GM23248 (cell line): ENCODE data around the gene C17orf113.

Source experiments
- EZH2 ChIP-seq: fragments of 200-600 bp; sonication (generic); IDR thresholded peaks from 2 replicates; pipeline ENCODE4 v1.6.1; 2018; ENCODE audit warnings: antibody characterized with exemption, mild to moderate bottlenecking; ENCODE audit not compliant: insufficient read depth, poor library complexity, severe bottlenecking
- EZH2phosphoT487 ChIP-seq: fragments of 200-600 bp; sonication (generic); IDR thresholded peaks from 2 replicates; pipeline ENCODE4 v1.6.1; 2018; ENCODE audit warnings: antibody characterized with exemption, moderate library complexity, mild to moderate bottlenecking, low read depth; ENCODE audit not compliant: insufficient read depth

DNA sequence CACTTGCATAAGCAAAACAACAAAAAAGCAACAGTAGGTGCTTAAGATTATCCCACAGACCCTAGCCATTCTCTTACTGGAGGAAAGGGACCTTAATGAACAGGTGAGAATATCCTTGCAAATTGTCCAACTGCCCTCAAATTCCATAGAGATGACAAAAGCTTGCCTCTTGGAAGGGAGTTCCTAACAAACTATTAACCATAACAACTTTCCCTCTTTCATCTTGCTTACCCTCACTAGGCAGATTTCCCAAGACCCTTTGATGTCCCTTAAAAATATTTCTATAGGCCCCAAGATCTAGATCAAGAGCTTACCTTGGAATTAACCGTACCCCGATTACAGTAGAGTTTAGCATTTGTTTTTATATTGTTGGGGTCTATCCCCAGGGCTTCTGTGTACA lies 62.0 kb downstream of the C17orf113 start:
- TF ChIP-seq EZH2, result no peak
- no peak for TF ChIP-seq EZH2phosphoT487
